HepG2 (cell line): ENCODE results near the gene ENTREP3. TPM values are rescaled to one million over a fixed set of nuclear protein-coding genes. Genes with fewer than 3 reads are reported as not detected.

Experiments used
- EEA1 ChIP-seq: sonication (generic); formaldehyde crosslinking; IDR thresholded peaks from 2 replicates; pipeline ENCODE4 v1.5.1; 2020; ENCODE audit warnings: mild to moderate bottlenecking, missing genetic modification reagents, borderline replicate concordance
- FOXA1 ChIP-seq, 2 experiments: fragments of 450-650 bp in 1 of 2; sonication (generic) in 1 of 2; formaldehyde crosslinking in 1 of 2; IDR thresholded peaks; 2 replicates each; pipeline versions ENCODE4 v1.4.0 to v1.6.1; 2016 to 2020; ENCODE audit warnings: missing genetic modification reagents in 1 of 2
- HCFC1 ChIP-seq: fragments of 150-350 bp; IDR thresholded peaks from 2 replicates; pipeline ENCODE4 v1.6.1; 2014; ENCODE audit warnings: low read depth, low read length
- KMT2A ChIP-seq: sonication (generic); formaldehyde crosslinking; IDR thresholded peaks from 2 replicates; pipeline ENCODE4 v1.4.0; 2020; ENCODE audit warnings: missing genetic modification reagents
- PHF8 ChIP-seq: sonication (generic); formaldehyde crosslinking; IDR thresholded peaks from 2 replicates; pipeline ENCODE4 v1.5.0; 2020; ENCODE audit warnings: missing genetic modification reagents
- RXRB ChIP-seq: IDR thresholded peaks from 2 replicates; pipeline ENCODE4 v1.6.1; 2016; ENCODE audit warnings: borderline replicate concordance, missing genetic modification reagents, missing compliant biosample characterization
- SALL1 ChIP-seq: sonication (generic); formaldehyde crosslinking; IDR thresholded peaks from 2 replicates; pipeline ENCODE4 v1.8.0; 2022; ENCODE audit warnings: mild to moderate bottlenecking, missing genetic modification reagents
- SMAD3 ChIP-seq: sonication (generic); formaldehyde crosslinking; IDR thresholded peaks from 2 replicates; pipeline ENCODE4 v1.4.0; 2020; ENCODE audit warnings: missing genetic modification reagents
- TARDBP ChIP-seq: sonication (generic); formaldehyde crosslinking; IDR thresholded peaks from 2 replicates; pipeline ENCODE4 v1.8.0; 2022; ENCODE audit warnings: mild to moderate bottlenecking, missing genetic modification reagents
- TGIF2 ChIP-seq: IDR thresholded peaks from 2 replicates; pipeline ENCODE4 v1.6.1; 2016; ENCODE audit warnings: control low read depth, missing compliant biosample characterization
- TMF1 ChIP-seq: sonication (generic); formaldehyde crosslinking; IDR thresholded peaks from 2 replicates; pipeline ENCODE4 v1.8.1; 2022; ENCODE audit warnings: low read depth, missing genetic modification reagents
- ZBTB21 ChIP-seq: sonication (generic); formaldehyde crosslinking; IDR thresholded peaks from 2 replicates; pipeline ENCODE4 v1.4.0; 2020; ENCODE audit warnings: missing genetic modification reagents
- ZBTB3 ChIP-seq: sonication (generic); formaldehyde crosslinking; IDR thresholded peaks from 2 replicates; pipeline ENCODE4 v1.4.0; 2020; ENCODE audit warnings: low read depth, mild to moderate bottlenecking, moderate library complexity, missing genetic modification reagents, borderline replicate concordance
- ZNF207 ChIP-seq: fragments of 450-650 bp; IDR thresholded peaks from 2 replicates; pipeline ENCODE4 v1.6.1; 2016; ENCODE audit warnings: antibody characterized with exemption, borderline replicate concordance
- ZNF44 ChIP-seq: sonication (generic); formaldehyde crosslinking; IDR thresholded peaks from 2 replicates; pipeline ENCODE4 v1.5.1; 2020; ENCODE audit warnings: mild to moderate bottlenecking, missing genetic modification reagents
- ZNF501 ChIP-seq: sonication (generic); formaldehyde crosslinking; IDR thresholded peaks from 2 replicates; pipeline ENCODE4 v1.5.1; 2020; ENCODE audit warnings: mild to moderate bottlenecking, moderate library complexity, missing genetic modification reagents
- ZNF530 ChIP-seq: sonication (generic); formaldehyde crosslinking; IDR thresholded peaks from 2 replicates; pipeline ENCODE4 v1.5.0; 2020; ENCODE audit warnings: low read depth, mild to moderate bottlenecking, missing genetic modification reagents
- ZNF564 ChIP-seq: sonication (generic); formaldehyde crosslinking; IDR thresholded peaks from 2 replicates; pipeline ENCODE4 v1.8.1; 2023; ENCODE audit warnings: mild to moderate bottlenecking, missing genetic modification reagents
- ZNF629 ChIP-seq: sonication (generic); formaldehyde crosslinking; conservative IDR thresholded peaks from 2 replicates; pipeline ENCODE4 v1.5.0; 2020; ENCODE audit warnings: missing genetic modification reagents
- ZNF737 ChIP-seq: sonication (generic); formaldehyde crosslinking; IDR thresholded peaks from 2 replicates; pipeline ENCODE4 v1.5.0; 2020; ENCODE audit warnings: missing genetic modification reagents, mild to moderate bottlenecking, borderline replicate concordance
- ZNF773 ChIP-seq: sonication (generic); formaldehyde crosslinking; IDR thresholded peaks from 2 replicates; pipeline ENCODE4 v1.4.0; 2020; ENCODE audit warnings: missing genetic modification reagents, borderline replicate concordance
- ZSCAN12 ChIP-seq: sonication (generic); formaldehyde crosslinking; IDR thresholded peaks from 2 replicates; pipeline ENCODE4 v1.9.0; 2021; ENCODE audit warnings: mild to moderate bottlenecking, missing genetic modification reagents
- polyA plus RNA-seq, 8 experiments: library from polyadenylated mRNA; depleted of rRNA in 3 of 8; stranded (reverse) in 7 of 8; unstranded in 1 of 8; fragments of >200 nt; fragmentation: Illumina TruSeq in 4 of 8; extraction: Trizol in 4 of 8; gene quantifications; 2 replicates each; pipeline versions ENCODE4 v1.2.1 to v1.2.3, GENCODE V29; 2011 to 2016; ENCODE audit warnings: low read depth in 4 of 8, missing spikeins in 1 of 8, mixed read lengths in 1 of 8; ENCODE audit not compliant: insufficient read depth in 1 of 8
- total RNA-seq, 5 experiments: library from RNA; depleted of rRNA; stranded (reverse); fragments of >200 nt; fragmentation: Illumina TruSeq; extraction: Trizol; gene quantifications; 2 replicates each; pipeline ENCODE4 v1.2.3, GENCODE V29; 2016; ENCODE audit warnings: low read depth in 1 of 5
- TF ChIP-seq, protein P1 (sequence below), 2 experiments: sonication (generic) in 1 of 2; formaldehyde crosslinking in 1 of 2; IDR thresholded peaks; 2 replicates each; pipeline versions ENCODE4 v1.6.1 to v1.9.0; 2014 to 2022; ENCODE audit warnings: antibody characterized with exemption in 1 of 2, borderline replicate concordance in 1 of 2, inconsistent platforms in 1 of 2, low read depth in 1 of 2, missing genetic modification reagents in 1 of 2
- TF ChIP-seq, protein P2 (sequence below): sonication (generic); formaldehyde crosslinking; IDR thresholded peaks from 2 replicates; pipeline ENCODE4 v1.4.0; 2020; ENCODE audit warnings: mild to moderate bottlenecking, low read depth, missing genetic modification reagents

ENTREP3 gene
- total and polyA plus RNA-seq, 2 of the 13 experiments (the other 11 are each of a cell fraction or from before 2014, with no cell fraction given) = 4.1 to 9.9 TPM

DNA sequence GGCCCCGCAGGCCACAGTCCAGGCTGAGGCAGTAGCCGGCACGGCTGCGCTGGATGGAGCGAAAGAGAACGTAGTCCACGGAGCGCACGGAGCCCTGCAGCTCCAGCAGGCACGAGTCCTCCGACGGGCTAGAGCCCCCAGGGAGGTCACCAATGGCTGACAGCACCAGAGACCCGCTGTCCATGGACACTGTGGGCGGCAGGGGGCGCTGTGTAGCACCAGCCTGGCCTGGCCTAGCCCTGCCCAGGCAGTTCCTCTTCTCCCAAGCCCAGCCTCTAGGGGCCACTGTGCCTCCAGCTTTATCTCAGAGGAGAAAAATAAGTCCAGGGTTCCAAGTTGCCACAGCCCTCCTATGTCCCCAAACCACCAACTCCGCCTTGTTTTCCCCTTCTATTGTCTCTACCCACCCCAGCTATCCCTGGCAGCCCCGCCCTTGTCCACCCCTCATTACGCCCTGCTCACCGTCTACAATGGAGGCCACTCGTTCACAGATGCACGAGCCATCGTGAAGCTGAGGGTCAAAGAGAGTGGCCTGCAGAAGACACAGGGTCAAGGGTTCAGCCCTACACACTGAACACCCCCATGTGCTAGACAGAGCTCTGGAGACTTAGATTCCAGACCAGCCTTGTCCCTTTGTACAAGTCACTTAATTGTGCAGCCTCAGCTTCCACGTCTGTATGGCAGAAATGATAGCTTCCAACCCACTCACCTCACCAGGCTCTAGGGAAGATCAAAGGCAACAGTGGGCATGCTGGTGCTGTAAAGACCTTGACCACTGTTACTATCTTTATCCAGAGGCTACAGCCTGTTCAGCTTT lies 4.4 kb downstream of the ENTREP3 start (continued):
- no peak for TF ChIP-seq ZBTB21
- no peak for TF ChIP-seq ZNF530 (CRISPR knock-in tag)
- no peak for TF ChIP-seq ZBTB3
- peak; percentile 63; the same call in 1 of the 2 replicates for TF ChIP-seq TARDBP (CRISPR knock-in tag)
- TF ChIP-seq ZNF44 (CRISPR knock-in tag) = no peak
- TF ChIP-seq ZNF501 (CRISPR knock-in tag) = 0 out of 2 replicates have a peak, but pooled peaks have one; percentile 16
- TF ChIP-seq PHF8 (CRISPR knock-in tag) = peak; percentile 43; the same call in 1 of the 2 replicates
- TF ChIP-seq, protein P1, sequence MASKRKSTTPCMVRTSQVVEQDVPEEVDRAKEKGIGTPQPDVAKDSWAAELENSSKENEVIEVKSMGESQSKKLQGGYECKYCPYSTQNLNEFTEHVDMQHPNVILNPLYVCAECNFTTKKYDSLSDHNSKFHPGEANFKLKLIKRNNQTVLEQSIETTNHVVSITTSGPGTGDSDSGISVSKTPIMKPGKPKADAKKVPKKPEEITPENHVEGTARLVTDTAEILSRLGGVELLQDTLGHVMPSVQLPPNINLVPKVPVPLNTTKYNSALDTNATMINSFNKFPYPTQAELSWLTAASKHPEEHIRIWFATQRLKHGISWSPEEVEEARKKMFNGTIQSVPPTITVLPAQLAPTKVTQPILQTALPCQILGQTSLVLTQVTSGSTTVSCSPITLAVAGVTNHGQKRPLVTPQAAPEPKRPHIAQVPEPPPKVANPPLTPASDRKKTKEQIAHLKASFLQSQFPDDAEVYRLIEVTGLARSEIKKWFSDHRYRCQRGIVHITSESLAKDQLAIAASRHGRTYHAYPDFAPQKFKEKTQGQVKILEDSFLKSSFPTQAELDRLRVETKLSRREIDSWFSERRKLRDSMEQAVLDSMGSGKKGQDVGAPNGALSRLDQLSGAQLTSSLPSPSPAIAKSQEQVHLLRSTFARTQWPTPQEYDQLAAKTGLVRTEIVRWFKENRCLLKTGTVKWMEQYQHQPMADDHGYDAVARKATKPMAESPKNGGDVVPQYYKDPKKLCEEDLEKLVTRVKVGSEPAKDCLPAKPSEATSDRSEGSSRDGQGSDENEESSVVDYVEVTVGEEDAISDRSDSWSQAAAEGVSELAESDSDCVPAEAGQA (IDR thresholded peaks at IDR 0.05; ENCODE audit: low read depth) = 0 out of 2 replicates have a peak, but pooled peaks have one; percentile 46
- TF ChIP-seq, protein P1 (CRISPR knock-in tag; IDR thresholded peaks at IDR 0.05; ENCODE audit: borderline replicate concordance) = no peak; the same call in 1 of the 2 replicates
- TF ChIP-seq EEA1 (CRISPR knock-in tag) = 0 out of 2 replicates have a peak, but pooled peaks have one; percentile 24
- peak; percentile 79 for TF ChIP-seq ZNF629 (CRISPR knock-in tag)
- no peak for TF ChIP-seq TMF1 (CRISPR knock-in tag)
- TF ChIP-seq RXRB (CRISPR knock-in tag) = peak; percentile 46; the same call in 1 of the 2 replicates
- TF ChIP-seq HCFC1 = no peak; the same call in 1 of the 2 replicates
- TF ChIP-seq SALL1 (CRISPR knock-in tag) = peak; percentile 79
- TF ChIP-seq ZSCAN12 (CRISPR knock-in tag) = no peak
- TF ChIP-seq FOXA1 (IDR thresholded peaks at IDR 0.05) = no peak
- TF ChIP-seq FOXA1 (CRISPR knock-in tag; IDR thresholded peaks at IDR 0.05) = no peak
- TF ChIP-seq SMAD3 = 0 out of 2 replicates have a peak, but pooled peaks have one; percentile 31
- no peak for TF ChIP-seq ZNF773
- TF ChIP-seq KMT2A (CRISPR knock-in tag) = no peak
- TF ChIP-seq ZNF207 = no peak
- TF ChIP-seq ZNF737 (CRISPR knock-in tag) = no peak
- no peak for TF ChIP-seq TGIF2
- TF ChIP-seq, protein P2, sequence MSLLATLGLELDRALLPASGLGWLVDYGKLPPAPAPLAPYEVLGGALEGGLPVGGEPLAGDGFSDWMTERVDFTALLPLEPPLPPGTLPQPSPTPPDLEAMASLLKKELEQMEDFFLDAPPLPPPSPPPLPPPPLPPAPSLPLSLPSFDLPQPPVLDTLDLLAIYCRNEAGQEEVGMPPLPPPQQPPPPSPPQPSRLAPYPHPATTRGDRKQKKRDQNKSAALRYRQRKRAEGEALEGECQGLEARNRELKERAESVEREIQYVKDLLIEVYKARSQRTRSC (CRISPR knock-in tag) = no peak
- TF ChIP-seq ZNF564 = no peak
